MM.1S (cell line): ENCODE data around the gene PRKAB2.
"Not testable (repeated sequence)": the region's sequence is repeated elsewhere in the genome, so short reads cannot be mapped to it uniquely, and the experiment has no call there.

Experiments
- DNase-seq: peaks from one replicate; pipeline ENCODE4 v3.0.0-alpha.2; 2015
- H2AFZ ChIP-seq: fragments of 300-600 bp; sonication (generic); 2 replicates; pipeline ENCODE4 v1.6.0; 2016; ENCODE audit warnings: antibody characterized with exemption, low read length
- H3F3A ChIP-seq: fragments of 300-600 bp; sonication (generic); 2 replicates; pipeline ENCODE4 v1.6.1; 2016; ENCODE audit warnings: mild to moderate bottlenecking, antibody characterized with exemption, low read length, moderate library complexity, mixed read lengths; ENCODE audit not compliant: insufficient read depth
- H3K27ac ChIP-seq: fragments of 300-600 bp; sonication (generic); 2 replicates; pipeline ENCODE4 v1.5.1; 2016; ENCODE audit warnings: mild to moderate bottlenecking, low read length
- H3K27me3 ChIP-seq: fragments of 300-600 bp; sonication (generic); replicated peaks from 2 replicates; pipeline ENCODE4 v1.6.0; 2016; ENCODE audit warnings: low read length; ENCODE audit not compliant: insufficient read depth
- H3K36me3 ChIP-seq: fragments of 300-600 bp; sonication (generic); replicated peaks from 2 replicates; pipeline ENCODE4 v1.6.1; 2016; ENCODE audit warnings: mild to moderate bottlenecking, low read length, mixed read lengths; ENCODE audit not compliant: insufficient read depth
- H3K4me1 ChIP-seq: fragments of 300-600 bp; sonication (generic); 2 replicates; pipeline ENCODE4 v1.6.1; 2016; ENCODE audit warnings: low read length, mixed read lengths
- H3K4me2 ChIP-seq: fragments of 300-600 bp; sonication (generic); 2 replicates; pipeline ENCODE4 v1.6.0; 2016; ENCODE audit warnings: low read depth, low read length
- H3K4me3 ChIP-seq: fragments of 300-600 bp; sonication (generic); 2 replicates; pipeline ENCODE4 v1.5.1; 2016; ENCODE audit warnings: low read length, mixed read lengths
- H3K79me2 ChIP-seq: fragments of 300-600 bp; sonication (generic); 2 replicates; pipeline ENCODE4 v1.6.1; 2016; ENCODE audit warnings: mixed run types, low read length, mixed read lengths
- H3K9ac ChIP-seq: fragments of 300-600 bp; sonication (generic); 2 replicates; pipeline ENCODE4 v1.6.1; 2016; ENCODE audit warnings: low read length, mixed read lengths
- H3K9me2 ChIP-seq: fragments of 300-600 bp; sonication (generic); replicated peaks from 2 replicates; pipeline ENCODE4 v1.6.1; 2016; ENCODE audit warnings: mild to moderate bottlenecking, low read length, mixed read lengths; ENCODE audit not compliant: insufficient read depth
- H3K9me3 ChIP-seq: fragments of 300-600 bp; sonication (generic); replicated peaks from 2 replicates; pipeline ENCODE4 v1.6.1; 2016; ENCODE audit warnings: mild to moderate bottlenecking, low read length, mixed read lengths; ENCODE audit not compliant: insufficient read depth
- H4K20me1 ChIP-seq: fragments of 300-600 bp; sonication (generic); 2 replicates; pipeline ENCODE4 v1.6.1; 2016; ENCODE audit warnings: mild to moderate bottlenecking, low read length, moderate library complexity, mixed read lengths; ENCODE audit not compliant: insufficient read depth
- EZH2 ChIP-seq: fragments of 300-600 bp; sonication (generic); optimal IDR thresholded peaks from 2 replicates; pipeline ENCODE3; 2017; ENCODE audit warnings: low read depth, mild to moderate bottlenecking, antibody characterized with exemption, low read length, mixed read lengths
- EZH2phosphoT487 ChIP-seq: fragments of 300-600 bp; sonication (generic); IDR thresholded peaks from 2 replicates; pipeline ENCODE4 v1.6.1; 2018; ENCODE audit warnings: antibody characterized with exemption, low read length
- TF ChIP-seq, protein P1 (sequence below): fragments of 300-600 bp; sonication (generic); IDR thresholded peaks from 2 replicates; pipeline ENCODE4 v1.5.1; 2016; ENCODE audit warnings: antibody characterized with exemption, low read length, mixed read lengths

Gene PRKAB2

DNA sequence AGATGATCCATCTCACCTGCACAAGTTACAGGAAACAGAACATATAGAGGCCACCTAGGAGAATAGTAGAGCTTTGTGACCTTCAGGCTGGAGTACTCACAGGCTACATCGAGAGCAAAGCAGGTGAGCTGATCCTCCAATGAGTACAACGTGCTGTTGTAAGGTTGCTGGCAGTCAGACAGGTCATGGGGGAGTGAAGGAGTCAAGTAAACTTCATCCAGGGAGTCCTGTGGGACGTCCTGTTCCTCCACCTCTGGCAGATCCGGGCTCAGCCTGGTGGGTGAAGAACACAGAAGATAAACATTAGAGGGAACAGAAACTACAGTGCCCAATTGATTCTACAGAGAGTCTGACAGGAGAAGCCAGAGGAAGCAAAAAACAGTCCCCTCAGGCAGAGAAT, 62.5 kb downstream of the PRKAB2 start:
- Histone ChIP-seq H3K4me1 (0 out of 2 replicates have a peak, but pooled peaks cover 9% of the 10 kb centered on the region), H2AFZ (no peak overlapping the region), H3K27ac (no peak overlapping the region), H3K4me3 (no peak overlapping the region), H3K9ac (no peak overlapping the region), H3K36me3 (no peaks in the 10 kb centered on the region), H3K79me2 (no peaks in the 10 kb centered on the region), H3K9me3 (no peaks in the 10 kb centered on the region), H4K20me1 (no peaks in the 10 kb centered on the region), H3K9me2 (no peaks in the 10 kb centered on the region), H3K27me3 (no peaks in the 10 kb centered on the region), H3F3A (no peaks in the 10 kb centered on the region), H3K4me2 (no peak overlapping the region)
- TF ChIP-seq, protein P1, sequence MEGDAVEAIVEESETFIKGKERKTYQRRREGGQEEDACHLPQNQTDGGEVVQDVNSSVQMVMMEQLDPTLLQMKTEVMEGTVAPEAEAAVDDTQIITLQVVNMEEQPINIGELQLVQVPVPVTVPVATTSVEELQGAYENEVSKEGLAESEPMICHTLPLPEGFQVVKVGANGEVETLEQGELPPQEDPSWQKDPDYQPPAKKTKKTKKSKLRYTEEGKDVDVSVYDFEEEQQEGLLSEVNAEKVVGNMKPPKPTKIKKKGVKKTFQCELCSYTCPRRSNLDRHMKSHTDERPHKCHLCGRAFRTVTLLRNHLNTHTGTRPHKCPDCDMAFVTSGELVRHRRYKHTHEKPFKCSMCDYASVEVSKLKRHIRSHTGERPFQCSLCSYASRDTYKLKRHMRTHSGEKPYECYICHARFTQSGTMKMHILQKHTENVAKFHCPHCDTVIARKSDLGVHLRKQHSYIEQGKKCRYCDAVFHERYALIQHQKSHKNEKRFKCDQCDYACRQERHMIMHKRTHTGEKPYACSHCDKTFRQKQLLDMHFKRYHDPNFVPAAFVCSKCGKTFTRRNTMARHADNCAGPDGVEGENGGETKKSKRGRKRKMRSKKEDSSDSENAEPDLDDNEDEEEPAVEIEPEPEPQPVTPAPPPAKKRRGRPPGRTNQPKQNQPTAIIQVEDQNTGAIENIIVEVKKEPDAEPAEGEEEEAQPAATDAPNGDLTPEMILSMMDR: no peak
- no peak for TF ChIP-seq EZH2phosphoT487
- TF ChIP-seq EZH2: no peak
- no peak for DNase-seq

DNA sequence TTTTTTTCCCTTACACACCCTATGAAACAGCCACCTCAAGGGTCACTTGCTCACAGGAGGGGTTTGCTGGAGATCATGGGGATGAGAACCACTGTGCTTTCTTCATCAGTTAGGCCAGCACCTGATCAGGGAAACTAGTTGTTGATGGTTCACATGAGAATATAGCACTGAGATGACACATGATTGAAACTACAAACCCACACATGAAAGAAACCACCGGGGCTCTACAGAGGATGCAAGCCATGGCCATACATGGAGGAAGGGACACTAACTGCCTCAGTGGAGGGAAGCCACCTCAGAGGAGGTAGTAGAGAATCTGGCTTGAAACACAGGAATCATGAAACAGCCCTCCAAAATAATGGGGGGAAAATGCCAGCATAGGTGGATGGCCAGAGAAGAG, 63.2 kb downstream of the PRKAB2 start:
- Histone ChIP-seq H3F3A (no peaks in the 10 kb centered on the region), H3K9me3 (no peaks in the 10 kb centered on the region), H3K79me2 (no peaks in the 10 kb centered on the region), H4K20me1 (no peaks in the 10 kb centered on the region), H3K36me3 (no peaks in the 10 kb centered on the region), H3K27ac (no peak overlapping the region), H3K9me2 (no peaks in the 10 kb centered on the region), H3K4me1 (0 out of 2 replicates have a peak, but pooled peaks cover 9% of the 10 kb centered on the region), H3K4me3 (no peak overlapping the region), H2AFZ (no peak overlapping the region), H3K4me2 (no peak overlapping the region), H3K27me3 (no peaks in the 10 kb centered on the region), H3K9ac (no peak overlapping the region)
- no peak for DNase-seq
- TF ChIP-seq, protein P1: no peak
- TF ChIP-seq EZH2 (no peak), EZH2phosphoT487 (no peak)

DNA sequence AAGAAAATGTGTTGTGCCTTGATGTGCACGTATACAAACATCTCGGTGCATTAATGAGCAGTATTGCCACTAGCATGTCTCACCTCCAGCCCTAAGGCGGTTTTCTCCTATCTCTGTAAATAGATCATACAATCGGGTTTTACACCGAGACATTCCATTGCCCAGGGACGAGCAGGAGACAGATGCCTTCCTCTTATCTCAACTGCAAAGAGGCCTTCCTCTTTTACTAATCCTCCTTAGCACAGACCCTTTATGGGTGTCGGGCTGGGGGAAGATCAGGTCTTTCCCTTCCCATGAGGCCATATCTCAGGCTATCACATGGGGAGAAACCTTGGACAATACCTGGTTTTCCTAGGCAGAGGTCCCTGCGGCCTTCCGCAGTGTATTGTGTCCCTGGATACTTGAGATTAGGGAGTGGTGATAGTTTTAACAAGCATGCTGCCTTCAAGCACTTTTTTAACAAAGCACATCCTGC, 65.8 kb downstream of the PRKAB2 start:
- H4K20me1 ChIP-seq, H3K4me2 ChIP-seq, H3K27me3 ChIP-seq, DNase-seq, H3K9me2 ChIP-seq, H3F3A ChIP-seq, H2AFZ ChIP-seq, H3K27ac ChIP-seq, H3K4me1 ChIP-seq, H3K9me3 ChIP-seq, H3K4me3 ChIP-seq, H3K9ac ChIP-seq, H3K36me3 ChIP-seq, H3K79me2 ChIP-seq: not testable (repeated sequence)

DNA sequence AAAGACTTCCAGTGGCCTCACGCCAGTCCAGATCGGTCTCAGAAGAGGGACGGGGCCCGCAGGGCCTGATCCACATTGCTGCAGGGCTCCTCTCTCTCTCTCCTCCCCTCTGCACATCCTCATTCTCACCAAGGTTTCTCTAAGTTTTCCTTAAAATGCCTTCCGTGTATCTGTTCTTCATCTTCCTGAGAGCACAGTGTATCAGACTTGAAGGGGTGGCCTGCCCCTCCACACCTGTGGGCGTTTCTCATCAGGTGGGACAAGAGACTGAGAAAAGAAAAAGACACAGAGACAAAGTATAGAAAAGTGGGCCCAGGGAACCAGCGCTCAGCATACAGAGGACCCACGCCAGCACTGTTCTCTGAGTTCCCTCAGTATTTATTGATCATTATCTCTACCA, 66.4 kb downstream of the PRKAB2 start:
- Histone ChIP-seq H4K20me1 (no peaks in the 10 kb centered on the region), H3K27me3 (no peaks in the 10 kb centered on the region), H3K9me3 (no peaks in the 10 kb centered on the region), H3K9me2 (no peaks in the 10 kb centered on the region), H3K9ac (no peak overlapping the region), H3K36me3 (no peaks in the 10 kb centered on the region), H3F3A (no peaks in the 10 kb centered on the region), H3K79me2 (no peaks in the 10 kb centered on the region), H2AFZ (no peak overlapping the region), H3K4me3 (no peak overlapping the region), H3K27ac (no peak overlapping the region), H3K4me1 (0 out of 2 replicates have a peak, but pooled peaks cover 9% of the 10 kb centered on the region), H3K4me2 (no peak overlapping the region)
- DNase-seq: no peak
- TF ChIP-seq, protein P1: no peak
- TF ChIP-seq EZH2: no peak
- no peak for TF ChIP-seq EZH2phosphoT487
